Mammary epithelial cell (primary cell): ENCODE measurements around the gene LRPAP1.

Experiments used
- EZH2 ChIP-seq: IDR thresholded peaks from 2 replicates; pipeline ENCODE4 v1.6.1; 2012; ENCODE audit warnings: low read length, inconsistent platforms, borderline replicate concordance
- TF ChIP-seq, protein P1 (sequence below), 2 donors: IDR thresholded peaks in 1 of 2; conservative IDR thresholded peaks in 1 of 2; 2 replicates each; pipeline ENCODE4 v1.5.1; 2011 to 2012; ENCODE audit warnings: inconsistent platforms in 2 of 2, low read length in 2 of 2, mild to moderate bottlenecking in 2 of 2, control low read depth in 1 of 2, low read depth in 1 of 2; ENCODE audit not compliant: insufficient read depth in 1 of 2; ENCODE audit errors: extremely low read depth in 1 of 2

DNA sequence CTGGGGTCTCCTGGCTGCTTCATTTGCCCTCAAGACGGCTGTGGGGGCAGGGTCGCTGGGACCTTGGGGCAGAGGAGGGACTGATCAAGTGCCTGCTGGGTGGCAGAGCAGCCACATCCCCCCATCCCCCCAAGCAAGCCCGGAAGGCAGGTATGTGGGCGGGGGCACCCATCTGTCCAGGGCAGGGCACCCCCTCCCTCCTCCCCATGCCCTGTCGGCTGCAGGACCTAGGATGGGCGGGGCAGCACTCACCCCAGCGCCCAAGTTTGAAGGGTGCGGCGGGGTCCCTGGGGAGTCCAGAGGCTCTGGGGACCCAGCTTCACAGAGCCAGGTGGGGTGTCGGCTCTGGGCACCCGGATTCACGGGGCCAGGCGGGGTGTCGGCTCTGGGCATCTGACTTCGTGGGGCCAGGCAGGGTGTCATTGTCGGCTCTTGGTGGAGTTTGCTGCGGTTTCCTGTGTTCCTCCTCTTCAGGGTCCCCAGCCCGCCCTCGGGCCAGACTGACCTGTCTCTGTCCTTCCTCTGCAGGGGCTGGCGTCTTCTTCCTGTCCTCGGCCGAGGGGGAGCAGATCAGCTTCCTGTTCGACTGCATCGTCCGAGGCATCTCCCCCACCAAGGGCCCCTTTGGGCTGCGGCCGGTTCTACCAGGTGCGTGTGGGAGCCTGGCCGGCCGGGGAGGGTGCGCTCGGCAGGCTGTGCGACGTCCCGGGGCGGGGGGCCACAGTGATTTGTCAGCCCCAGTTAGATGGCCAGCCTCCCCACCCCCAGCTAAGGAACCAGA, 47.0 kb downstream of the LRPAP1 start:
- TF ChIP-seq, protein P1, sequence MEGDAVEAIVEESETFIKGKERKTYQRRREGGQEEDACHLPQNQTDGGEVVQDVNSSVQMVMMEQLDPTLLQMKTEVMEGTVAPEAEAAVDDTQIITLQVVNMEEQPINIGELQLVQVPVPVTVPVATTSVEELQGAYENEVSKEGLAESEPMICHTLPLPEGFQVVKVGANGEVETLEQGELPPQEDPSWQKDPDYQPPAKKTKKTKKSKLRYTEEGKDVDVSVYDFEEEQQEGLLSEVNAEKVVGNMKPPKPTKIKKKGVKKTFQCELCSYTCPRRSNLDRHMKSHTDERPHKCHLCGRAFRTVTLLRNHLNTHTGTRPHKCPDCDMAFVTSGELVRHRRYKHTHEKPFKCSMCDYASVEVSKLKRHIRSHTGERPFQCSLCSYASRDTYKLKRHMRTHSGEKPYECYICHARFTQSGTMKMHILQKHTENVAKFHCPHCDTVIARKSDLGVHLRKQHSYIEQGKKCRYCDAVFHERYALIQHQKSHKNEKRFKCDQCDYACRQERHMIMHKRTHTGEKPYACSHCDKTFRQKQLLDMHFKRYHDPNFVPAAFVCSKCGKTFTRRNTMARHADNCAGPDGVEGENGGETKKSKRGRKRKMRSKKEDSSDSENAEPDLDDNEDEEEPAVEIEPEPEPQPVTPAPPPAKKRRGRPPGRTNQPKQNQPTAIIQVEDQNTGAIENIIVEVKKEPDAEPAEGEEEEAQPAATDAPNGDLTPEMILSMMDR (conservative IDR thresholded peaks at IDR 0.05 in 1 of 2, IDR thresholded peaks at IDR 0.05 in 1 of 2; ENCODE audit: extremely low read depth in 1 of 2, insufficient read depth in 1 of 2, low read depth in 1 of 2, low read length in 2 of 2) = no peak
- no peak for TF ChIP-seq EZH2
